ENCODE data around the gene ARID4A. TPM values are rescaled to one million over a fixed set of nuclear protein-coding genes. Genes with fewer than 3 reads are reported as not detected.
"Not testable (repeated sequence)": the region's sequence is repeated elsewhere in the genome, so short reads cannot be mapped to it uniquely, and the experiment has no call there.

ARID4A gene
- total RNA-seq, 1 donor from 2014 or later, result 9.5 TPM

DNA sequence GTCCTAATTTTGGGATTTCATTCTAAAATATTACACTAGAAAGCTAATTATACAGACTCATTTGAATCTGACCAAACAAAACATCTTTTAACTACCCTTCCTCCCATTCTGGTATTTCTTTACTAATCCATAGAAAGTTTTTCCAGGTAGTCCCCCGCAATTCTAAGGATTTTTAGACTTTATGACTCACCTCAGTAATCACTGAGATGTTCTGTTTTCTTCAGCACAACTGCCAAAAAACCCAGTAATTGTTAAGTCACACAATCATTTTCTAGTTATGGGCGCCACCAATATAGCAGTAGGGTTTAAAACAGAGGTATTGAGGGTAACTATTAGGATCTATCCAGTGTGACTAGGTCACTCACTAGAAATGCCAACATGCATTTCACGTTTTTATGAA lies 1.6 kb upstream of the ARID4A start:
- no peak for ATAC-seq

DNA sequence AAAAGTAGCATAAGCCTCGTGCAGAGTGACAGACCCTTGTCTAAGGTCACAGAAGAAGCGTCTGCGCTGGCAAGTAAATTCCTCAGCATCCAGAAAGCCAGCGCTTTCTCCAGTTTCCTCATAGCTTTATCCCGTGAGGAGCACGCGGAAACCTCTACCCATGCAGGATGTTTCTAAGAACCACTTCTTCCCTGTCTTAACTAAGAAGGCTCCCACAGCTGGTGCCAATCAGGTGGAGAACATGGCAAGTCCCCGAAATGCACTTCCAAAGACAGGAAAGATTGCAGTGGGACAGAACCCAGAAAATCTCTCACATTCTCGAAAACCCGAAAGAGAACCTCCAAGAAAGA lies 968 bp upstream of the ARID4A start:
- no peak for ATAC-seq

DNA sequence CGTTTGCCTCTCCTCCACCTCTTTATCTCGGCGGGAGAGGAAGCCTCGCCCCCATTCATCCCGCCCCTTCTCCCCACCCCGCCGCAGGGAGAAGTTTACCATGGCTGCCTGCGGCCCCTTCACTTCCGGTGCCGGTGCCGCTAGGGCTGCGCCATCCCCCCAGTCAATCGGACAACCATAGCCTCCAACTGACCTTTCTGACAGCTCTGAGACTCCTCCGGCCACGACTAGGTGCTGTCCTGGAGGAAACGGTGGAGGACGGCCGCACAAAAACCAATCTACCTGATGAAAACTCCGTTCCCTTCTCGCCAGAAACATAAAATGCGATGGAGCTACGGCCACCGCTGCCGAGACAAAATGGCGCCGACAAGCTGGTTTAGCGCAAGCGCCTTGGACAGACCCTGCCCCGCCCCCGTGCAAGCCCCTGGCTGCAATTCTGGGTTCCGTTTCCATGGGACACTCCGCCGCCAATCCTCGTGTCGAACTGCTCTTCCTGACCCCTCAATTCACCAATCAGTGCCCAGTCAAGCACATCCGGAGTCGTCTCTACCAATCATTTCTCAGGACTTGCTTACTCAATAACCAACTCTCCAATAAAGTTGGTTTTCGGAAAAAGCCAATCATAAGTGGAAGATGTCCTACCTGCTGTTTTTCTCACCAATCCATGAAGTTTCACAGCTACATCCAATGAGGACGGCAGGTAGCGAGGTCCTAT lies 436 bp upstream of the ARID4A start:
- ATAC-seq, result peak; percentile 98

DNA sequence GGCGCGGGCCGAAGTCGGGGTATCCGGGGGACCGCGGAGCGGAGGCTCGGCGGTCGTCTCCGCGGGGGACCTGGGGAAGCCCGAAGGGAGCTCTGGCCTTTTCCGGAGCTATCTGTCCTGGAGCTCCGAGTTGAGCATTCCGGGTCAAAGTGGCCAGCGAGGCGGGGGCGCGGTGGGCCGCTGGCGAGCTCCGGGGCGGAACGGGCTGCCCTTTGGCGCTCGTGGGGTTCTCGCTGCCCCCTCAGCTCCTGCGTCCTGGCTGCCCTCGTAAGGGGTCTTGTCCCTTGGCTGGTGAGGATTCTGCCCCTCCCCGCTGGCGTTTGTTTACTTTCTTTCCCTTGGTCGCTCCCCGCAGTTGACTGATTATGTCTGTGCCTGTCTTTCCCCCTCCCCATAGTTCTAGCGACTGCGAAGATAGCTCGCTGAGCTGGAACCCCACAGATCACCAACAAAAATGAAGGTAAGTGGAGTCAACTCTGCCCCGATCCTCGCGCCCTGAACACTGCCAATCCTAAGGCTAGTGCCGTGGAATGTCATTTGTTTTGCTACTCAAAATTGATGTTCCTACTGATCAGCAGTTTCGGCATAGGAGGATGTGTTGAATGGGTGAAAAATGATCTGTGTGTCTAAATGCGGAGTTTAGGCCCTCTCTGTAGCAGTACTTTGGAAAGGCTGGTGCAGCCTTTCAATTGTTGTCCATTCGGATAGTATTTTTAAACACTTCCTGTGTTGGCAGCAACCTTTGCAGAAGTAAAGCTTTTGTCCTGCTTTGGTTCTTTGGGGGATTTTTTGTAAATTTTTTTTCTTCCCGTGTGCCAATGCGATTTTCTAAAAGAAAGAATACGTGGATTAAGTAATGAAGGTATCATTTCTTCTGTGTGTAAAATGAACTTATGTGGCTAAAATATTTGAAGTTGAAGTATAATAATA lies 1.3 kb downstream of the ARID4A start:
- no peak for ATAC-seq

DNA sequence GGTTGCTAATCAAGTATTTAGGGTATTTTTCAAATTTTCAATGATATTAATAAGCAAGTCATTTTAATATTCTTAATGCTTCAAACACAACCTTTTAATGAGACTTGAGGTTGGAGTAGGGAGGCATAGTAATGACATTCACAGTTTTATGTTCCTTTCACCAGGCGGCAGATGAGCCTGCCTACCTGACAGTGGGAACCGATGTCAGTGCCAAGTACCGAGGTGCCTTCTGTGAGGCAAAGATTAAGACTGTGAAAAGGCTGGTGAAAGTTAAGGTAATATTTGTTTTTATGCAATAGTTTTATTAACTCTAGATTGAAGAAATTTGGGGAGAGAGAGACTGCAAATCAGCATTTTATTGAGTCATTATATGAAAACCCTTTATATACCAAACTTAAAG lies 3.1 kb downstream of the ARID4A start:
- no peak for ATAC-seq

DNA sequence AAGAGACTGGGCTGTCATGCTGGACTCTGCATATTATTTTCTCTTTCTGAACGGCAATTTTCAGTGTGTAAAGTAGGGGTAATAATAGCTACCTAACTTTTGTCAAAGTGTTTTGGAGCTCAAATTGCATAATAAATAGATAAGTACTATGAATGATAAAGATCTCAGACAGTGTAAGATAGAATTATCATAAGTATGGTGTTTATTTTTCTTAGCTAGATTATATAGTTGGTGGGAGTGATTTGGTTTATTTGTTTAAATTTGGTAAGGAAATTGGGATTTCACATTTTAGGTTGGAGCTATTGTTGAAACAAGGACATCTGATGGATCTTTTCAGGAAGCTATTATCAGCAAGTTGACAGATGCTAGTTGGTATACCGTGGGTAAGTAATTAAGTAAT lies 7.4 kb downstream of the ARID4A start:
- no peak for ATAC-seq

DNA sequence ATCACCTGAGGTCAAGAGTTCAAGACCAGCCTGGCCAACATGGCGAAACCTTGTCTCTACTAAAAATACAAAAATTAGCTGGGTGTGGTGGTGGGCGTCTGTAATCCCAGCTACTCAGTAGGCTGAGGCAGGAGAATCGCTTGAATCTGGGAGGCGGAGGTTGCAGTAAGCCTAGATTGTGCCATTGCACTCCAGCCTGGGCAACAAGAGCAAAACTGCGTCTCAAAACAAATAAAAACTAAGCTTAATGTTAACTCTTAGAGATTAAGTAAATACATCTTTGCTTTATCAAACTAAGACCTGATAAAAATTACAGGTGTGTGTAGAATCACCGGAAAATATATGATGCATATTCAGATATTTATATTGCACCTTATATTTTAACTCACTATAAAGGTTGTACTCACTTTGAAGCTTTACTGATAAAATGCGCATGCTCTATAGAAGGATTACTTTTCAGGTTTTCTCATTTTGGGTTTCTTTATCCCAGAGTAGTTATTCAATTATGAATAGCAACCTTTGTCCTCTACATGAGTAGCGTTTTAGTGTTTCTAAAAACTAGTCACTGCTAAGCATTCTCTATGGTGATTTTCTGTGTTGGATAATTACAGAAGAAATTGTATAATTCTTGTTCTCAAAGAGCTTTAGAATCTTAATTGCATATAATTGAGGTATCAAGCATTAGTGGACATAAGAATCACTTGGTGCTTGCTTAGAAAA lies 9.4 kb downstream of the ARID4A start:
- no peak for ATAC-seq

DNA sequence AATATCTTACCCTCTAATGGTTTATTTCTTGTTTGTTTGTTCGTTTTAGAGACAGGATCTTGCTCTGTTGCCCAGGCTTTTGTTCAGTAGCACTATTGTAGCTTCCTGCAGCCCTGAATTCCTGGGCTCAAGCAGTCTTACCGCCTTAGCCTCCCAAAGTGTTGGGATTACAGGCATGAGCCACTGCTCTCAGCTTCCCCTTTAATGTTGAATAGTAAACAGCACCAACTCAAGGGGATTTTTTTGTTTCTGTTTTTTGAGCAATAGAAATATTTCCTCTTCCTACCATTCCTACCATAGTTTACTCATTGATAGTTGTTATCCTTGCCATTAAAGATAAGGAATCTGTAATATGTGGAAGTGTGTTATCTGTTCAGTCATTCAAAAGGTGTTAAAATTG lies 10.7 kb downstream of the ARID4A start:
- ATAC-seq, result no peak

DNA sequence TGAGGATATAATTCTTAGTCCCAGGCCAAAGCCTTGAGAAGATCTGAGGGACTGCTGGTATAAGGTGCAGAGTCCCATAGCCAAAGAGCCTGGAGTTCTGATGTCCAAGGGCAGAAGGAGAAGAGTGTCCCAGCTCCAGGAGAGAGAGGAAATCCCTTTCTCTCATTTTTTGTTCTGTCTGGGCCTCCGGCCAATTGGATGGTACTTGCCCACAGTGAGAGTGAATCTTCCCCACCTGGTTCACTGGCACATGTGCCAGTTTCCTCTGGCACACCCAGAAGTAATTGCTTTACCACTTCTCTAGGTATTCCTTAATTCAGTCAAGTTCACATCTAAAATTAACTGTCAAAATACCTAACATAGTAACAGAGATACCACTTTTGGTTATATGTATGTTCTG lies 15.3 kb downstream of the ARID4A start:
- no peak for ATAC-seq

DNA sequence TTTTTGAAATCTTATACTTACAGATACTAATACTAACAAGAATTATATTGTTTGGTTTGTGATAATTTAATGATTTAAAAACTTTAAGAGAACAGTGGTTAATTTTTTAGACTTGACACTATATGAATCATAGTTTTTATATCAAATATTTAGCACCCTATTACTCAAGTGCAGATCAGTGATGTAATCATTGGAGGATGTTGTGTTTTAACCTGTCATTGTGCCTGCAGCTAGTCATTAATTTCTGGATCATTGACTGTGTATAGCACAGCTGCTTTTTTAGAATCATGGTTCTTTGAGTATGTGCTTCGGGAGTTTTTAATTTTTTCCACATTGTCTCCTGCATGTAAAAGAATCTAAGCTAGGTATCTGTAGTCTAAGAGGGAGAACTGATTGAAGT lies 17.3 kb downstream of the ARID4A start:
- peak; percentile 93 for ATAC-seq

DNA sequence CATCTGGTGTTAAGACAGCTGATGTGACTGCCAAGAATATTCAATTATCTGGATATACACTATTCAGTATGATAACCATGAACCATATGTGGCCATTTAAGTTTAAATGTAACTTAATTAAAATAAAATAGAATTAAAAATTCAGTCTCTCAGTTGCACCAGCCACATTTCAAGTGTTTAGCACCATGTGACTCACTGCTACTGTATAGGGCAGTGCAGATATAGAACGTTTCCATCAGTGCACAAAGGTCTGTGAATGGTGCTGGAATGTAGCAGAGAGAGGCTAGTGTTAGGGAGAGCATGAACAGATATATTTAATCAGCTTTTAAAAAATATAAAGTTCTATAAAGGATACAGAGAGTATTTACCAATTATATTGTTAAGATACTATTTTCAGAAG lies 28.7 kb downstream of the ARID4A start:
- peak; percentile 52 for ATAC-seq

DNA sequence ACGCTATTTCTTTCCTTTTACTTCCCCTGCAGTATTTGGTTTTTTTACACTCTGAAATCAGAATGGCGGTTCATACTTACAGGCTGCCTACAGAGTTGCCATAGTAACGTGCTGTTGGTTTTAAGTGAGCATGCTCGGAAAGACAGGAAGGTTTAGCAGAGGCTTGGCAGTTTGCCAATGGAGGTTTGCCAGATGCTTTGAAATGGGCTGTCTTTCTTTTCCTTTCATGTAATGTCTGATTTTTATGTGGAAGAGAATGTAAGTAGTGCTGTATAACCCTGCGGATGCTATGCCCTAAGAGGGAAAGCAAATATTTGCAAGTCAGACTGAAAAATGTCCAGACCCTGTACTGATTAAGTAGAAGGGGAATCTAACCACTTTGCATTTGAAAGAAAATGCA lies 32.8 kb downstream of the ARID4A start:
- ATAC-seq, result peak; percentile 71

DNA sequence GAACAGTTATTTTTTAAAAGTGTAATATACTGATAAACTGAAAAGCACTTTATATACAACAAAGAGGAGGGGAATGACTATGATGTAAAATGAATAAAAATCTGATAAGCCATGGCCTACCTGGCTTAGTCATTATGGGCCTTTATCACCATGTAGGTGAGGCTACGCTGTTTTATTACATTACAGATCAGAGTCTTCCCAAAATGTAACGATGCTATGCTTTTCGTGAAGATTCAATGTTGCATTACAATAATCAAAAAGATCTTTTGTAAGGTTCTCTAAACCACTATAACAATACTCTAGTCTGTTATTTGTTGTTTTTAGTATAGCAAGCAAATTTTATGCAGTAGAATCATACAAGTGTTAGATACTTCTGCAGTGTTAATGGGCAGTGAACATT lies 34.2 kb downstream of the ARID4A start:
- no peak for ATAC-seq

DNA sequence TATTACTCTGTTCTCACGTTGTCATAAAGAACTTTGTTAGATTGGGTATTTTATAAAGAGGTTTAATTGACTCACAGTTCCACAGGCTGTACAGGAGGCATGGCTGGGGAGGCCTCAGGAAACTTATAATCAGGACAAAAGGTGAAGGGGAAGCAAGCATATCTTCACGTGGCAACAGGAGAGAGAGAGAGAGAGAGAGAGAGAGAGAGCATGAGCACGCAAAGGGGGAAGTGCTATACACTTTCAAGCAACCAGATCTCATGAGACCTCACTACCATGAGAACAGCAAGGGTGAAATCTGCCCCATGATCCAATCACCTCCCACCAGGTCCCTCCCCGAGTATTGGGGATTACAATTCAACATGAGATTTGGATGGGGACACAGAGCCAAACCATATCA lies 41.3 kb downstream of the ARID4A start:
- not testable (repeated sequence) for ATAC-seq

DNA sequence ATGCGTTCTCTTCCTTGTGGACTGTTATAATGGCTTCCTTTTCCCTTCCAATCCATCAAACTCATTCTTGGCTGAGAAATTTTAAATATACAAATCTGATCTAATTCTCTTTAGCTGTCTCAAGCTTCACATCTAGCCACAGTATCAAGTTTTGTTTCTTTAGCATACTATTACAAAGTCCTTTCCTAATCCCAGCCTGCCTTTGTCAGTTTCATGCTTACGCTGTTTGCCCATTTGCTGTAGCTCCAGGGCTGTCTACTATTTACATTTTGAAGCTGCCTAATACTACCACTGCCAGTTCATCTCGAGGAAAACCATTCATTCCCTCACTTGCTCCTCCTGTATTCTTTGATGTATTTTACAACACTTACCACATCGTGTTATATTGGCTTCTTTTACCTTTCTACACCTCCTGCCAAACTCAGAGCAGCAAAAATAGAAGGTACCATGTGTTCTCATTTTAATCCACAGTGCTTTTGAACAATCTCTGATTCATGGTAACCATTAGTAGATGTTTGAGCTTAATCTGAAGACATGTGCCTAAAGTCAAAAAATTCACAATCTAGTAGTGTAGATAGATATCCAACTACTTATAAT lies 42.9 kb downstream of the ARID4A start:
- peak; percentile 65 for ATAC-seq

DNA sequence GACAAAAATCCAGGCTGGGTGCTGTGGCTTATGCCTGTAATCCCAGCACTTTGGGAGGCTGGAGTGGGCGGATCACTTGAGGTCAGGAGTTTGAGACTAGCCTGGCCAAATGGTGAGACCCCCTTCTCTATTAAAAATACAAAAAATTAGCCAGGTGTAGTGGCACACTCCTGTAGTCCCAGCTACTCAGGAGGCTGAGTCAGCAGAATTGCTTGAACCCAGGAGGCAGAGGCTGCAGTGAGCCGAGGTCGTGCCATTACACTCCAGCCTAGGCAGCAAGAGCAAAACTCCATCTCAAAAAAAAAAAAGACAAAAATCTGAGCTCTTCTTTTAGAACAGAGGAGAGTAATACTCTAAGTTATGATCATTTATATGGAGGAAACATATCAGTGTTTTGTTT lies 45.2 kb downstream of the ARID4A start:
- not testable (repeated sequence) for ATAC-seq

DNA sequence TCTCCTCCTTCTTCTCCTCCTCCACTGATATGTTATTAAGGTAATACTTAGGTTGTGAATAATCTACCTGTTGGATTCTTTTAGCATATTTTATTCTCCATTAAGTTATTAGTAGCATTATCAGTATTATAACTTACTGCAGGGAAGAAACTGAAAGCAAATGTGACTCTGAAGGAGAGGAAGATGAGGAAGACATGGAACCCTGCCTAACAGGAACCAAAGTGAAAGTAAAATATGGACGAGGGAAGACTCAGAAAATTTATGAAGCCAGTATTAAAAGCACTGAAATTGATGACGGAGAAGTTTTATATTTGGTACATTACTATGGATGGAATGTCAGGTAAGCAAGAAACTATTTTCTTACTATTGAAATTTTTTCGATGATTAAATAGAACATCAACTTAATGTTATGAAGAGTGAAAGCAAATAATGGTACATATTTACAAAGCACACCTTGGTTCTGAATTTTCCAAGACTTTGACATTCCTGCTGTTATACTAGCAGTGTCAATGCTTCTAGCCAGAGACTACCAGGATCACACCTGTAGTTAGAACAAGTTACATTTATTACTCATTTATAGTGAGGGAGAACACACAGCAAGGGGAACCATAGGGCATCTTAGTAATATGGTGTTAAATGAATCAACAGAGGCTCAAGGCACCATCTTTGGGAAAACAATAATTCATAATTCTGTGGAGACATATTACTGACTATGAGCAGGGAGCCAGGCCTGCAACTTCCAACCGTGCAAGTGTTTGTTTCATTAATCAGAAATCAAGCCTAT lies 55.4 kb downstream of the ARID4A start:
- no peak for ATAC-seq

DNA sequence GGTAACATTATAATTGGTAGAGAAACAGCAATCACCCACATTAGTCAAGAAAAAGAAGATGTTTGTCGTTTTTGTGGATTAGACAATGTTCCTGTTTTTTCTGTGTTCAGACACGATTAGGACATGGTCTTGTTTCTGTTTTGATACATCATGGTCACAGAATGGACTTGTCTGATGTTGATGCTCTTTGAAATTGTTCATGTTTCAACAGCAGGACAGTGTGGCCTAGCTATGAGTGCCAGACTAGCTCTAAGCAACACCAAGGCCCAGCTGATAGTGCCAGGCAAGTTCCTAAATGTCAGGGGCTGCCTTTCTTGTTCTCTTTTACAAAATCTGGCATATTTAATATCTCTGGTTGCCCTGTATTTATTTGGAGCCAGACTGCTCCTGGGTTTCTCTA lies 56.5 kb downstream of the ARID4A start:
- ATAC-seq, result no peak

DNA sequence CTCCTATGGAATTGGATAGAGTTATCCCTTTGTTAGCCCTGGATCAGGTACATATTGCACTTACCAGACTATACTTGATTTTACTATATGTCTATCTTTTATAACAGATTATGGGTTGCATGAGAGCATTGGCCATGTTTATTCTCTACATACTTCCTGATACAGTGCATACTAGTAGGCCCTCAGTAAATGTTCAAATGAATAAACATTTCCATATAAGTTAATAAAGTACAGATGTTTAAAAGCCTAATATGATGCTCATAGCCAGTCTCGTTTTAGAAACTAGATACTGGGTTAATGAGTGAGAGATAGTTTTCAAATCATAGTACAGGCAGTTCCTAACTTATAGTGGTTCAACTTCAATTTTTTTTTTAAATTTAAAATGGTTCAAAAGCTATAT lies 57.9 kb downstream of the ARID4A start:
- no peak for ATAC-seq

DNA sequence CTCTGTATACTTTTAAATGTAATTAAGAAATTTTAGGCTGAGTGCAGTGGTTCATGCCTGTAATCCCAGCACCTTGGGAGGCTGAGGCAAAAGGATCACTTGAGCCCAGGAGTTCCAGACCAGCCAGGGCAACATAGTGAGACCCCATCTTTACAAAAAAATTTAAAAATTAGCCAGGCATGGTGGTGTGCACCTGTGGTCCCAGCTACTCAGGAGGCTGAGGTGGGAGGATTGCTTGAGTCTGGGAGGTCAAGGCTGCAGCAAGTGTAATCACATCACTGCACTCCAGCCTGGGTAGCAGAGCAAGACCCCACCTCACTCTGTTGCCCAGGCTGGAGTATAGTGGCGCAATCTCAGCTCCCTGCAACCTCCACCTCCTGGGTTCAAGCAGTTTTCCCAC lies 63.9 kb downstream of the ARID4A start:
- ATAC-seq, result not testable (repeated sequence)

DNA sequence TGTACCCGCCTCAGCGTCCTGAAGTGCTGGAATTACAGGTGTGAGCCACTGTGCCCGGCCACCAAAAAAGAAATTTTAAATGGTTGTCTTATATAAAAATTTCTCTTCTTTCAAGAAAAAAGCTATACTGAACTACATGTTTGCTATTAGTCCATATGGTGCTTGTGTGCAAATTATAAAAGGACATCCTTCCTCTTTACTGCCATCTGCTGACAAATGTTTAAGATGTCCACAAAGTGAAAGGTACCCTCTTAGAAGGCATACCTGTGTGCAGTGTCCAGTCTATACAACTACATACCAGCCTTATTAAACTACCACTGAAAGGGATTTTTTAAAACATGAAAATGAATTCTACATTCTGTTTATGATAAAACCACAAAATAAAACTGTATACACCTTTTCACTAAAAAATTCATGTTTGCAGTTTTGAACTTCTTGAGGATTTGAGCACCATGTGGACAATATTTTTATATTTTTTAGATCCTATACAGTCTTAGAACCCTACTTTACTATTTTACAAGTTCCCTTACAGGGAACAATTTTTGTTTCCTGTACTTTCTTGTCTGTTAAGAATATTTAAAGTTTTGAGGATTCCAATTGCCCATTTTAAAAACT lies 64.5 kb downstream of the ARID4A start:
- no peak for ATAC-seq

DNA sequence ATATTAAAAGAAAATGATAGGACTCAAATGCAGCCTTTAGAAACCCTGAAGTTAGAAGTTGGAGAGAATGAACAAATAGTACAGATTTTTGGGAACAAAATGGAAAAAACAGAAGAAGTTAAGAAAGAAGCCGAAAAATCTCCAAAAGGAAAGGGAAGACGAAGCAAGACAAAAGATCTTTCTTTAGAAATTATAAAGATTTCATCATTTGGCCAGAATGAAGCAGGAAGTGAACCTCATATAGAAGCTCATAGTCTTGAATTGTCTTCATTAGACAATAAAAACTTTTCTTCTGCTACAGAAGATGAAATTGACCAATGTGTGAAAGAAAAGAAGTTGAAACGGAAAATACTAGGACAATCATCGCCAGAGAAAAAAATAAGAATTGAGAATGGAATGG lies 66.0 kb downstream of the ARID4A start:
- no peak for ATAC-seq
